Measurements from ENCODE around the gene SLC22A16. TPM values are rescaled to one million over a fixed set of nuclear protein-coding genes. Genes with fewer than 3 reads are reported as not detected.

Gene SLC22A16
- total RNA-seq, 1 experiment from 2014 or later: not detected

DNA sequence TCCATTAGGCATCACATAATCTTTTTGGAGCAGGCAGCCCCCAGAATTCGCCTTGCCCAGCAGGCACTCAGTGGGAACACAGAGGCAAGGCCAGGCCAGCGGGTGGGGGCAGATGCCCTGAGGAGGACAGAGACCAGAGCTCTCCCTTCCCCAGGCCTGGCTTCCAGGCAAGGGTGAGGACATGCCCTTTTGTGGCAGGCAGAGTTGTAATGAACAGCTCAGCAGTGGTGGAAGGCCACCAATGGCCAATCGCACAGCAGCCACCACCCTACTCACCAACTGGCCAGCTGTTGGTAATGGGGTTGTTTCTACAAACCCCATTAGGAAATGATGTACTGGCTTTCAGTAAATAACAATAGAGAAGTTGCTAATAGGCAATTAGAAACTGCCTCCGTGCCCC, 45.7 kb downstream of the SLC22A16 start:
- peaks cover 10% of the 10 kb centered on the region; the same call in 1 of the 2 replicates for H3K27me3 ChIP-seq (ENCODE audit: insufficient read depth, low read length)
- CTCF ChIA-PET: no interaction called here

More for the DNA sequence above, 45.7 kb downstream of the SLC22A16 start:
- no peak overlapping the region for H3K27ac ChIP-seq (ENCODE audit: low read depth, low read length)
- H3K9me3 ChIP-seq (ENCODE audit: control insufficient read depth in 1 of 2, insufficient read depth in 1 of 2, low read depth in 1 of 2, low read length in 2 of 2): no peaks in the 10 kb centered on the region
- no peak overlapping the region for H2AFZ ChIP-seq (ENCODE audit: low read depth, low read length, poor library complexity, severe bottlenecking)
- no peaks in the 10 kb centered on the region for H4K20me1 ChIP-seq (ENCODE audit: insufficient read depth)
- TF ChIP-seq POLR2A (IDR thresholded peaks at IDR 0.05; ENCODE audit: borderline replicate concordance, extremely low read depth, insufficient read depth, insufficient read length) (no peak), CBX3 (IDR thresholded peaks at IDR 0.05; ENCODE audit: low read depth) (no peak), ZFX (IDR thresholded peaks at IDR 0.05) (no peak), SIN3A (IDR thresholded peaks at IDR 0.05; ENCODE audit: low read depth) (no peak), JUND (IDR thresholded peaks at IDR 0.05) (no peak), ATF3 (IDR thresholded peaks at IDR 0.05) (no peak), EZH2phosphoT487 (IDR thresholded peaks at IDR 0.05; ENCODE audit: borderline replicate concordance) (no peak), MAX (IDR thresholded peaks at IDR 0.05) (no peak), CEBPB (IDR thresholded peaks at IDR 0.05; ENCODE audit: low read depth) (no peak)
- TF ChIP-seq, protein P1, sequence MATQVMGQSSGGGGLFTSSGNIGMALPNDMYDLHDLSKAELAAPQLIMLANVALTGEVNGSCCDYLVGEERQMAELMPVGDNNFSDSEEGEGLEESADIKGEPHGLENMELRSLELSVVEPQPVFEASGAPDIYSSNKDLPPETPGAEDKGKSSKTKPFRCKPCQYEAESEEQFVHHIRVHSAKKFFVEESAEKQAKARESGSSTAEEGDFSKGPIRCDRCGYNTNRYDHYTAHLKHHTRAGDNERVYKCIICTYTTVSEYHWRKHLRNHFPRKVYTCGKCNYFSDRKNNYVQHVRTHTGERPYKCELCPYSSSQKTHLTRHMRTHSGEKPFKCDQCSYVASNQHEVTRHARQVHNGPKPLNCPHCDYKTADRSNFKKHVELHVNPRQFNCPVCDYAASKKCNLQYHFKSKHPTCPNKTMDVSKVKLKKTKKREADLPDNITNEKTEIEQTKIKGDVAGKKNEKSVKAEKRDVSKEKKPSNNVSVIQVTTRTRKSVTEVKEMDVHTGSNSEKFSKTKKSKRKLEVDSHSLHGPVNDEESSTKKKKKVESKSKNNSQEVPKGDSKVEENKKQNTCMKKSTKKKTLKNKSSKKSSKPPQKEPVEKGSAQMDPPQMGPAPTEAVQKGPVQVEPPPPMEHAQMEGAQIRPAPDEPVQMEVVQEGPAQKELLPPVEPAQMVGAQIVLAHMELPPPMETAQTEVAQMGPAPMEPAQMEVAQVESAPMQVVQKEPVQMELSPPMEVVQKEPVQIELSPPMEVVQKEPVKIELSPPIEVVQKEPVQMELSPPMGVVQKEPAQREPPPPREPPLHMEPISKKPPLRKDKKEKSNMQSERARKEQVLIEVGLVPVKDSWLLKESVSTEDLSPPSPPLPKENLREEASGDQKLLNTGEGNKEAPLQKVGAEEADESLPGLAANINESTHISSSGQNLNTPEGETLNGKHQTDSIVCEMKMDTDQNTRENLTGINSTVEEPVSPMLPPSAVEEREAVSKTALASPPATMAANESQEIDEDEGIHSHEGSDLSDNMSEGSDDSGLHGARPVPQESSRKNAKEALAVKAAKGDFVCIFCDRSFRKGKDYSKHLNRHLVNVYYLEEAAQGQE (IDR thresholded peaks at IDR 0.05; ENCODE audit: low read depth): no peak
- TF ChIP-seq, protein P2, sequence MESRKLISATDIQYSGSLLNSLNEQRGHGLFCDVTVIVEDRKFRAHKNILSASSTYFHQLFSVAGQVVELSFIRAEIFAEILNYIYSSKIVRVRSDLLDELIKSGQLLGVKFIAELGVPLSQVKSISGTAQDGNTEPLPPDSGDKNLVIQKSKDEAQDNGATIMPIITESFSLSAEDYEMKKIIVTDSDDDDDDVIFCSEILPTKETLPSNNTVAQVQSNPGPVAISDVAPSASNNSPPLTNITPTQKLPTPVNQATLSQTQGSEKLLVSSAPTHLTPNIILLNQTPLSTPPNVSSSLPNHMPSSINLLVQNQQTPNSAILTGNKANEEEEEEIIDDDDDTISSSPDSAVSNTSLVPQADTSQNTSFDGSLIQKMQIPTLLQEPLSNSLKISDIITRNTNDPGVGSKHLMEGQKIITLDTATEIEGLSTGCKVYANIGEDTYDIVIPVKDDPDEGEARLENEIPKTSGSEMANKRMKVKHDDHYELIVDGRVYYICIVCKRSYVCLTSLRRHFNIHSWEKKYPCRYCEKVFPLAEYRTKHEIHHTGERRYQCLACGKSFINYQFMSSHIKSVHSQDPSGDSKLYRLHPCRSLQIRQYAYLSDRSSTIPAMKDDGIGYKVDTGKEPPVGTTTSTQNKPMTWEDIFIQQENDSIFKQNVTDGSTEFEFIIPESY (IDR thresholded peaks at IDR 0.05; ENCODE audit: extremely low read depth, insufficient replicate concordance, low read length): no peak
- no peaks in the 10 kb centered on the region for H3K9me2 ChIP-seq (ENCODE audit: insufficient read depth)
- H3K36me3 ChIP-seq (ENCODE audit: control insufficient read depth in 1 of 2, insufficient read depth in 2 of 2, low read length in 2 of 2): no peaks in the 10 kb centered on the region
- RAD21 ChIA-PET (ENCODE audit: low non-redundant PET in 1 of 2, low total read pairs in 2 of 2, uncharacterized antibody in 2 of 2, unreplicated experiment in 2 of 2): no interaction called here
- DNase-seq (ENCODE audit: low read depth, low spot score): no peak
- intact Hi-C loops (cut with micrococcal nuclease): no loop called here
- no peak overlapping the region for H3K9ac ChIP-seq (ENCODE audit: low read length)
- POLR2A ChIA-PET: no interaction called here
- H3K4me1 ChIP-seq (ENCODE audit: control insufficient read depth in 1 of 2, insufficient read depth in 2 of 2, low read length in 2 of 2): no peaks in the 10 kb centered on the region
- no peak for ATAC-seq
- BruUV-seq (replicated peaks): no TSS peak
- no peaks in the 10 kb centered on the region for H3K79me2 ChIP-seq (ENCODE audit: insufficient read depth, low read length)
- H3K4me3 ChIP-seq (replicated peaks in 1 of 2; ENCODE audit: low read depth in 1 of 2, low read length in 2 of 2): no peak overlapping the region
- no peak overlapping the region for H3K4me2 ChIP-seq (ENCODE audit: low read length)

All from HCT116 (cell line).